ENCODE results near the gene OLAH.

- TF ChIP-seq MXD4 (CRISPR knock-in tag; IDR thresholded peaks at IDR 0.05; ENCODE audit: borderline replicate concordance): no peak
- no peak for TF ChIP-seq NFATC4 (CRISPR knock-in tag; IDR thresholded peaks at IDR 0.05)
These were observed 70.0 kb downstream of the OLAH start for GRCh38 chr10:15113766-15114165.
